Stomach (tissue), 4 donors: ENCODE measurements around the gene DPEP2NB.

Experiments used
- POLR2A ChIP-seq, 4 donors: fragments of 450-650 bp; IDR thresholded peaks; one replicate each; pipeline ENCODE4 v1.6.1; 2016; ENCODE audit warnings: antibody characterized with exemption in 4 of 4, control low read depth in 2 of 4, mild to moderate bottlenecking in 1 of 4, moderate library complexity in 1 of 4
- POLR2AphosphoS5 ChIP-seq, 3 donors: sonication (generic); formaldehyde crosslinking; IDR thresholded peaks; one replicate each; pipeline ENCODE4 v1.6.1; 2016; ENCODE audit warnings: antibody characterized with exemption in 3 of 3
- TF ChIP-seq, protein P1 (sequence below), 7 experiments: fragments of 450-650 bp in 4 of 7; fragments of 200-600 bp in 3 of 7; sonication (generic) in 3 of 7; IDR thresholded peaks; one replicate each; pipeline ENCODE4 v1.5.1; 2016 to 2019; ENCODE audit warnings: antibody characterized with exemption in 7 of 7, control low read depth in 2 of 7, mild to moderate bottlenecking in 1 of 7

DNA sequence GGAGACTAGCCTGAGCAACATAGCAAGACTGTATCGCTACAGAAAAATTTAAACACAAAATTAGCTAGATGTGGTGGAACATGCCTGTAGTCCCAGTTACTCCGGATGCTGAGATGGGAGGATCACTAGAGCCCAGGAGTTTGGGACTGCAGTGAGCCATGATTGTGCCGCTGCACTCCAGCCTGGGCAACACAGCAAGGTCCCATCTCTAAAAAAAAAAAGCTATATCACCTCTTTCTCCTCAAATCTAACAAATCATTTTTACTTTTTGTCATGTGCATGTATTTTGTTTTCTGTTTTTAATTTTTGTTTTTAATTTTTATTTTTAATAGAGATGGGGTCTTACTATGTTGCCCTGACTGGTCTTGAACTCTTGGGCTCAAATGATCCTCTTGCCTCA lies 13.3 kb upstream of the DPEP2NB start:
- TF ChIP-seq, protein P1, sequence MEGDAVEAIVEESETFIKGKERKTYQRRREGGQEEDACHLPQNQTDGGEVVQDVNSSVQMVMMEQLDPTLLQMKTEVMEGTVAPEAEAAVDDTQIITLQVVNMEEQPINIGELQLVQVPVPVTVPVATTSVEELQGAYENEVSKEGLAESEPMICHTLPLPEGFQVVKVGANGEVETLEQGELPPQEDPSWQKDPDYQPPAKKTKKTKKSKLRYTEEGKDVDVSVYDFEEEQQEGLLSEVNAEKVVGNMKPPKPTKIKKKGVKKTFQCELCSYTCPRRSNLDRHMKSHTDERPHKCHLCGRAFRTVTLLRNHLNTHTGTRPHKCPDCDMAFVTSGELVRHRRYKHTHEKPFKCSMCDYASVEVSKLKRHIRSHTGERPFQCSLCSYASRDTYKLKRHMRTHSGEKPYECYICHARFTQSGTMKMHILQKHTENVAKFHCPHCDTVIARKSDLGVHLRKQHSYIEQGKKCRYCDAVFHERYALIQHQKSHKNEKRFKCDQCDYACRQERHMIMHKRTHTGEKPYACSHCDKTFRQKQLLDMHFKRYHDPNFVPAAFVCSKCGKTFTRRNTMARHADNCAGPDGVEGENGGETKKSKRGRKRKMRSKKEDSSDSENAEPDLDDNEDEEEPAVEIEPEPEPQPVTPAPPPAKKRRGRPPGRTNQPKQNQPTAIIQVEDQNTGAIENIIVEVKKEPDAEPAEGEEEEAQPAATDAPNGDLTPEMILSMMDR (IDR thresholded peaks at IDR 0.05), result no peak
- TF ChIP-seq POLR2A (IDR thresholded peaks at IDR 0.05) (no peak), POLR2AphosphoS5 (IDR thresholded peaks at IDR 0.05) (no peak)
